PFSK-1 (cell line): ENCODE measurements around the gene SLC22A23. TPM values are rescaled to one million over a fixed set of nuclear protein-coding genes. Genes with fewer than 3 reads are reported as not detected.
A peak's percentile ranks its signal among the peaks of the same experiment; 100 is the strongest.

Source experiments
- FOXP2 ChIP-seq: optimal IDR thresholded peaks from 2 replicates; pipeline ENCODE3; 2011; ENCODE audit warnings: borderline replicate concordance, control low read depth, inconsistent platforms; ENCODE audit not compliant: insufficient read depth; ENCODE audit errors: extremely low read length, extremely low read depth
- POLR2AphosphoS5 ChIP-seq: IDR thresholded peaks from 2 replicates; pipeline ENCODE4 v1.6.1; 2012; ENCODE audit warnings: low read depth, mild to moderate bottlenecking, control low read depth, low read length, moderate library complexity
- SIN3A ChIP-seq: IDR thresholded peaks from 2 replicates; pipeline ENCODE4 v1.6.1; 2012; ENCODE audit warnings: mild to moderate bottlenecking, low read length, moderate library complexity, borderline replicate concordance; ENCODE audit not compliant: insufficient read depth
- TAF1 ChIP-seq: IDR thresholded peaks from 2 replicates; pipeline ENCODE4 v1.6.1; 2012; ENCODE audit warnings: low read length, control low read depth, borderline replicate concordance; ENCODE audit not compliant: insufficient read depth
- polyA plus RNA-seq: library from polyadenylated mRNA; unstranded; fragments of >200 nt; gene quantifications from one replicate; pipeline ENCODE4 v1.2.1, GENCODE V29; 2012; ENCODE audit warnings: low read depth, missing spikeins; ENCODE audit not compliant: insufficient read length
- TF ChIP-seq, protein P1 (sequence below), 2 experiments: IDR thresholded peaks; 2 replicates each; pipeline versions ENCODE4 v1.6.1 to v1.8.0; 2011 to 2012; ENCODE audit warnings: low read depth in 2 of 2, low read length in 2 of 2, control low read depth in 1 of 2, inconsistent platforms in 1 of 2, mild to moderate bottlenecking in 1 of 2, moderate library complexity in 1 of 2; ENCODE audit not compliant: insufficient read depth in 1 of 2

SLC22A23 gene, protein sequence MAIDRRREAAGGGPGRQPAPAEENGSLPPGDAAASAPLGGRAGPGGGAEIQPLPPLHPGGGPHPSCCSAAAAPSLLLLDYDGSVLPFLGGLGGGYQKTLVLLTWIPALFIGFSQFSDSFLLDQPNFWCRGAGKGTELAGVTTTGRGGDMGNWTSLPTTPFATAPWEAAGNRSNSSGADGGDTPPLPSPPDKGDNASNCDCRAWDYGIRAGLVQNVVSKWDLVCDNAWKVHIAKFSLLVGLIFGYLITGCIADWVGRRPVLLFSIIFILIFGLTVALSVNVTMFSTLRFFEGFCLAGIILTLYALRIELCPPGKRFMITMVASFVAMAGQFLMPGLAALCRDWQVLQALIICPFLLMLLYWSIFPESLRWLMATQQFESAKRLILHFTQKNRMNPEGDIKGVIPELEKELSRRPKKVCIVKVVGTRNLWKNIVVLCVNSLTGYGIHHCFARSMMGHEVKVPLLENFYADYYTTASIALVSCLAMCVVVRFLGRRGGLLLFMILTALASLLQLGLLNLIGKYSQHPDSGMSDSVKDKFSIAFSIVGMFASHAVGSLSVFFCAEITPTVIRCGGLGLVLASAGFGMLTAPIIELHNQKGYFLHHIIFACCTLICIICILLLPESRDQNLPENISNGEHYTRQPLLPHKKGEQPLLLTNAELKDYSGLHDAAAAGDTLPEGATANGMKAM
- polyA plus RNA-seq: 17.3 TPM

DNA sequence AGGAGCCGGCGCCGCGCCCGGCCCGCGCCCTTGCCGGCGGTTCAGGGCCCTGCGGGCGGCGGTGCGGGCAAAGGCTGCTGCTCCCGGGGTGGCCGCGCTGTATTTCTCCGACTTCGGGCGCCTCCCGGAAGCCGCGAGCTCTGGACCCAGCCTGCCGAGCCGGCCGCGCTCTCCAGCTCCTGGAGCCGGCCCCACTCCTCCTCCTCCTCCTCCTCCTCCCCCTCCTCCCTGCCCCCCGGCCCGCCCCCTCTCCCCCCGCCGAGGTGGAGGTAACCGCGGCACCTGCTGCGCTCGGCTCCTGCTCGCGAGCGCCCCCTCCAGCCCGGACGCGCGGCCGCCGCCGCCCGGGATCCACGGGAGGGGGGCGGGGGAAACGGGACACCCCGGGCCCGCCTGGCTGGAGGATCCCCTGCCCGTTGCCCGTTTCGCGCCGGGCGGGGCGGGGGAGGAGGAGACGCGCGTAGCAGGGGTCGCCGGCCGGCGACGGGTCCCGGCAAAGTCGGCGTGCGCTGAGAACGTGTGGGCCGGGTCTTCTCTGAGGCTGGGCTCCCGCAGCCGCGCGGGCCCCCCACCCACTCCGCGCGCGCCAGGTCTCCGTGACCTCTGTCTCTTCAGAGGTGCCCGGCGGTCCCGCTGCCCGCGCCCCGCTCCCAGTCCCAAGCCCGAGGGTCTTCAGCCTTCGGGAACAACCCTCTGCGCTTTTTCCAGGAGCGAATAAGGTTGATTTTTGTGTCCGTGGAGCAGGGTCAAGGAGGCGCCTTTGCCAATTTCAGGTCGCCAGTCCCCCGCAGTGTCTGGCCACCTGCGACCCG is at the start of gene SLC22A23:
TSS of gene SLC22A23 (minus strand) at position 153 of the 812 bp plus-strand sequence. CDS start 491 bp downstream, outside the sequence.
- TF ChIP-seq, protein P1, sequence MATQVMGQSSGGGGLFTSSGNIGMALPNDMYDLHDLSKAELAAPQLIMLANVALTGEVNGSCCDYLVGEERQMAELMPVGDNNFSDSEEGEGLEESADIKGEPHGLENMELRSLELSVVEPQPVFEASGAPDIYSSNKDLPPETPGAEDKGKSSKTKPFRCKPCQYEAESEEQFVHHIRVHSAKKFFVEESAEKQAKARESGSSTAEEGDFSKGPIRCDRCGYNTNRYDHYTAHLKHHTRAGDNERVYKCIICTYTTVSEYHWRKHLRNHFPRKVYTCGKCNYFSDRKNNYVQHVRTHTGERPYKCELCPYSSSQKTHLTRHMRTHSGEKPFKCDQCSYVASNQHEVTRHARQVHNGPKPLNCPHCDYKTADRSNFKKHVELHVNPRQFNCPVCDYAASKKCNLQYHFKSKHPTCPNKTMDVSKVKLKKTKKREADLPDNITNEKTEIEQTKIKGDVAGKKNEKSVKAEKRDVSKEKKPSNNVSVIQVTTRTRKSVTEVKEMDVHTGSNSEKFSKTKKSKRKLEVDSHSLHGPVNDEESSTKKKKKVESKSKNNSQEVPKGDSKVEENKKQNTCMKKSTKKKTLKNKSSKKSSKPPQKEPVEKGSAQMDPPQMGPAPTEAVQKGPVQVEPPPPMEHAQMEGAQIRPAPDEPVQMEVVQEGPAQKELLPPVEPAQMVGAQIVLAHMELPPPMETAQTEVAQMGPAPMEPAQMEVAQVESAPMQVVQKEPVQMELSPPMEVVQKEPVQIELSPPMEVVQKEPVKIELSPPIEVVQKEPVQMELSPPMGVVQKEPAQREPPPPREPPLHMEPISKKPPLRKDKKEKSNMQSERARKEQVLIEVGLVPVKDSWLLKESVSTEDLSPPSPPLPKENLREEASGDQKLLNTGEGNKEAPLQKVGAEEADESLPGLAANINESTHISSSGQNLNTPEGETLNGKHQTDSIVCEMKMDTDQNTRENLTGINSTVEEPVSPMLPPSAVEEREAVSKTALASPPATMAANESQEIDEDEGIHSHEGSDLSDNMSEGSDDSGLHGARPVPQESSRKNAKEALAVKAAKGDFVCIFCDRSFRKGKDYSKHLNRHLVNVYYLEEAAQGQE (IDR thresholded peaks at IDR 0.05; ENCODE audit: insufficient read depth in 1 of 2, low read depth in 2 of 2, low read length in 2 of 2): no peak
- peak; percentile 68 for TF ChIP-seq FOXP2

DNA sequence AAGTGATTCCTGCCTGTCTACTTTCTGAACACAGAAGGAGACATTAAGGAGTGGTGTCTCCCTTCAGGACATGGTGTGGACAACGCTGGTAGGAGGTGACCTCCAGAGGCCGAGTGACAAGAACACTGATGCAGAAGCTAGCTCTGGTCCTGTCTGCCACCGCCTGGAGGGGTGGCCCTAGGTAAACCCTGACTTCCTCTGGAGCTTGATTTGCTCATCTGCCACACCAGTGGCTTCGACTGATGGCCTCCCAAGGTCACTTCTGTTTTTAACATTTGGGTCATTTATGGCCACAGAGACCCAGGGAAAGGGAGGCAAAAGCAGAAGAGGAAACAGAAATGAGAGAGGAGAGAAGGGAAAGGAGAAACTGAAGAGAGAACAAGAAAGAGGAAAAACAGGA is 49.4 kb upstream of the SLC22A23 start:
- TF ChIP-seq TAF1: no peak
- TF ChIP-seq, protein P1 (IDR thresholded peaks at IDR 0.05; ENCODE audit: insufficient read depth in 1 of 2, low read depth in 2 of 2, low read length in 2 of 2): no peak
- TF ChIP-seq POLR2AphosphoS5: no peak
- no peak for TF ChIP-seq SIN3A

DNA sequence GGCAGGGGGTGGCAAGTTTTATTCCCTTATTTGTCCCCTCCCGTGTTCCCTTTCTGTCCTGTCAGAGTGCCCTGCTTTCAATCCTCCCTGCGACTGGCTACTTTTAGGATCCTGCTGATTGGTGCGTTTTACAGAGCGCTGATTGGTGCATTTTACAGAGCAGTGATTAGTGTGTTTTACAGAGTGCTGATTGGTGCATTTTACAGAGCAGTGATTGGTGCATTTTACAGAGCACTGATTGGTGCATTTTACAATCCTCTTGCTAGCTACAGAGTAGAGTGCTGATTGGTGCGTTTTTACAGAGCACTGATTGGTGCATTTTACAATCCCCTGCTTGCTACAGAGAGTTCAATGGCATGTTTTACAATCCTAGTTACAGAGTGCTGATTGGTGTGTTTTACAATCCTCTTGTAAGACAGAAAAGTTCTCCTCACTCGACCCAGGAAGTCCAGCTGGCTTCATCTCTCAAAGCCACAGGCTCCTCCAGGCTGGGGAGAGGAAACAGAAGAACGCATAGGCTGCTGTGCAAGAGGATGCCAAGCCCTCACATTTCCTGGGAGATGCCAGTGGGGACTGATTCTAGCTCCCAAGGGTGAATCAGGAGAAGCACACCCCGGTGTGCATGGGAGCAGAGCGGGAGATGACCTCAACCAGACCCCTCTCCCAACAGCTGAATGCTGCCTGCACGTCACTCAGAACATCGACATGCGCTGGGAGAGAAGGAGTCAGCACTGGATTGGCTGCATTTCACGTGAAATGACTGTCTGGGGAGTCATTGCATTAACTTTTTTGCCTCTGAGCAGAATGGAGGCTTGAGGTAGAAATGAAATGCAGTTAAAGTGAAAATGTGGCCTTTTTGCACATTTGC is 48.3 kb upstream of the SLC22A23 start:
- TF ChIP-seq, protein P1 (IDR thresholded peaks at IDR 0.05; ENCODE audit: insufficient read depth in 1 of 2, low read depth in 2 of 2, low read length in 2 of 2): no peak
- TF ChIP-seq SIN3A (no peak), TAF1 (no peak), POLR2AphosphoS5 (no peak), FOXP2 (no peak)

DNA sequence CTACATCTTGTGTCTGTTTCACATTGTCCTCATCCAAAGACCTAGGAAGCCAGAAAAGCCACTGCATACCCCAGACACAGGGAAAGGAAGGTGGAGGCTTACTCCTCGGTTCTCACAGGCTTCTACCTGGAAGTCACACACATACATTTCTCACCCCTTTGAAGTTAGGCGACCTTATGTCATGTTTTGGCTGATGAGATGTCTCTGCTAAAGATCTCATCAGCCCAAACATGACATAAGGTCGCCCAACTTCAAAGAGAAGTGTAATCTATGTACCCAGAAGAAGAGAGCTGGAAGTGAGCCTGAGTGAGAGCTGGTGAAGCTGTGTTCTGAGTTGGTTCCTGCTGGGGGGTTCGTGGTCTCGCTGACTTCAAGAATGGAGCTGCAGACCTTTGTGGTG is 47.5 kb upstream of the SLC22A23 start:
- TF ChIP-seq TAF1: no peak
- TF ChIP-seq, protein P1 (IDR thresholded peaks at IDR 0.05; ENCODE audit: insufficient read depth in 1 of 2, low read depth in 2 of 2, low read length in 2 of 2): no peak
- no peak for TF ChIP-seq SIN3A
- TF ChIP-seq POLR2AphosphoS5: no peak
- TF ChIP-seq FOXP2: no peak
